ENCODE measurements around the gene MUSTN1. TPM values are rescaled to one million over a fixed set of nuclear protein-coding genes. Genes with fewer than 3 reads are reported as not detected.

MUSTN1 gene
- total RNA-seq, 5 donors from 2014 or later (not counting 1 experiment from before 2014, with no cell fraction given), result 1.6 to 10.2 (median 4.1) TPM

- Mint-ChIP-seq H3K4me3 (no peak overlapping the region), H3K27me3 (no peaks in the 10 kb centered on the region), H3K36me3 (no peaks in the 10 kb centered on the region), H3K27ac (no peak overlapping the region), H3K4me1 (no peaks in the 10 kb centered on the region), H3K9me3 (no peaks in the 10 kb centered on the region)
- DNase-seq (no peak), ATAC-seq (replicated peaks in 1 of 4) (no peak)
- ChIA-PET POLR2A (no interaction called here), CTCF (no interaction called here)
- Histone ChIP-seq H3K4me1 (ENCODE audit: control insufficient read depth in 1 of 2, extremely low read depth in 1 of 2, insufficient read depth in 2 of 2, low read length in 2 of 2) (no peaks in the 10 kb centered on the region), H3K4me3 (ENCODE audit: control insufficient read depth in 1 of 2, extremely low read depth in 1 of 2, low read length in 1 of 2) (no peak overlapping the region), H3K9me3 (no peaks in the 10 kb centered on the region), H3K27ac (ENCODE audit: low read length) (no peak overlapping the region), H3K36me3 (ENCODE audit: control insufficient read depth in 2 of 2, extremely low read depth in 1 of 2, insufficient read depth in 1 of 2, low read length in 1 of 2) (no peaks in the 10 kb centered on the region), H3K27me3 (replicated peaks in 1 of 2; ENCODE audit: control insufficient read depth in 2 of 2, extremely low read depth in 1 of 2, insufficient read depth in 2 of 2, low read length in 1 of 2) (peaks cover 0 to 21% of the 10 kb centered on the region in 2 experiments)
- 75% methylated on average over 5 of the region's 9 CpGs for WGBS (ENCODE audit: insufficient coverage)
These were observed 38.4 kb downstream of the MUSTN1 start for GRCh38 chr3:52796411-52796810.

GRCh38 chr3:52795298-52795900, 39.4 kb downstream of the MUSTN1 start:
- Mint-ChIP-seq H3K36me3 (no peaks in the 10 kb centered on the region), H3K4me3 (no peak overlapping the region), H3K27me3 (no peaks in the 10 kb centered on the region), H3K4me1 (no peaks in the 10 kb centered on the region), H3K9me3 (no peaks in the 10 kb centered on the region), H3K27ac (no peak overlapping the region)
- no peak for DNase-seq
- no peaks in the 10 kb centered on the region for H3K36me3 ChIP-seq (ENCODE audit: control insufficient read depth in 2 of 2, extremely low read depth in 1 of 2, insufficient read depth in 1 of 2, low read length in 1 of 2)
- ATAC-seq (replicated peaks in 1 of 4), result no peak
- ChIA-PET POLR2A (no interaction called here), CTCF (interaction anchor here in 1 of 2 donors (0.6 kb wide), 1 partner anchor 611 kb away, joined by 3 read pairs; no protein-coding TSS in a partner anchor)
- no peaks in the 10 kb centered on the region for H3K4me1 ChIP-seq (ENCODE audit: control insufficient read depth in 1 of 2, extremely low read depth in 1 of 2, insufficient read depth in 2 of 2, low read length in 2 of 2)
- H3K27me3 ChIP-seq (replicated peaks in 1 of 2; ENCODE audit: control insufficient read depth in 2 of 2, extremely low read depth in 1 of 2, insufficient read depth in 2 of 2, low read length in 1 of 2), result peaks cover 0 to 24% of the 10 kb centered on the region in 2 experiments
- WGBS (ENCODE audit: insufficient coverage), result 100% methylated on average over 1 of the region's 9 CpGs
- no peak overlapping the region for H3K27ac ChIP-seq (ENCODE audit: low read length)
- no peaks in the 10 kb centered on the region for H3K9me3 ChIP-seq
- no peak overlapping the region for H3K4me3 ChIP-seq (ENCODE audit: control insufficient read depth in 1 of 2, extremely low read depth in 1 of 2, low read length in 1 of 2)

- Mint-ChIP-seq H3K4me1 (no peaks in the 10 kb centered on the region), H3K36me3 (no peaks in the 10 kb centered on the region), H3K27me3 (no peaks in the 10 kb centered on the region), H3K4me3 (no peak within 1 kb of the TSS), H3K27ac (no peak within 1 kb of the TSS), H3K9me3 (no peaks in the 10 kb centered on the region)
- no peaks in the 10 kb centered on the region for H3K9me3 ChIP-seq
- H3K36me3 ChIP-seq (ENCODE audit: control insufficient read depth in 2 of 2, extremely low read depth in 1 of 2, insufficient read depth in 1 of 2, low read length in 1 of 2), result no peaks in the 10 kb centered on the region
- ChIA-PET POLR2A (no interaction called here), CTCF (no interaction called here)
- H3K4me3 ChIP-seq (ENCODE audit: control insufficient read depth in 1 of 2, extremely low read depth in 1 of 2, low read length in 1 of 2), result no peak within 1 kb of the TSS
- no peak for ATAC-seq (replicated peaks in 1 of 4)
- DNase-seq, result no peak
- no peak within 1 kb of the TSS for H3K27ac ChIP-seq (ENCODE audit: low read length)
- WGBS (ENCODE audit: insufficient coverage), result 76% methylated on average over 9 of the region's 10 CpGs
- H3K4me1 ChIP-seq (ENCODE audit: control insufficient read depth in 1 of 2, extremely low read depth in 1 of 2, insufficient read depth in 2 of 2, low read length in 2 of 2), result no peaks in the 10 kb centered on the region
- peaks cover 0 to 25% of the 10 kb centered on the region in 2 experiments for H3K27me3 ChIP-seq (replicated peaks in 1 of 2; ENCODE audit: control insufficient read depth in 2 of 2, extremely low read depth in 1 of 2, insufficient read depth in 2 of 2, low read length in 1 of 2)
These were observed 40.2 kb downstream of the MUSTN1 start, which contains the start of gene ITIH3 for GRCh38 chr3:52794612-52795099. Gene ITIH3, plus strand, starts transcription at chr3:52794796. Its CDS starts 8 bp downstream, at chr3:52794804.

GRCh38 chr3:52793702-52794611, 40.9 kb downstream of the MUSTN1 start:
- H3K4me3 ChIP-seq (ENCODE audit: control insufficient read depth in 1 of 2, extremely low read depth in 1 of 2, low read length in 1 of 2), result no peak overlapping the region
- Mint-ChIP-seq H3K27ac (no peak overlapping the region), H3K4me3 (no peak overlapping the region), H3K4me1 (no peaks in the 10 kb centered on the region), H3K9me3 (no peaks in the 10 kb centered on the region), H3K36me3 (no peaks in the 10 kb centered on the region), H3K27me3 (no peaks in the 10 kb centered on the region)
- H3K9me3 ChIP-seq, result no peaks in the 10 kb centered on the region
- H3K27ac ChIP-seq (ENCODE audit: low read length), result no peak overlapping the region
- H3K36me3 ChIP-seq (ENCODE audit: control insufficient read depth in 2 of 2, extremely low read depth in 1 of 2, insufficient read depth in 1 of 2, low read length in 1 of 2), result no peaks in the 10 kb centered on the region
- DNase-seq (no peak), ATAC-seq (replicated peaks in 1 of 4) (no peak)
- no peaks in the 10 kb centered on the region for H3K4me1 ChIP-seq (ENCODE audit: control insufficient read depth in 1 of 2, extremely low read depth in 1 of 2, insufficient read depth in 2 of 2, low read length in 2 of 2)
- H3K27me3 ChIP-seq (replicated peaks in 1 of 2; ENCODE audit: control insufficient read depth in 2 of 2, extremely low read depth in 1 of 2, insufficient read depth in 2 of 2, low read length in 1 of 2), result peaks cover 0 to 25% of the 10 kb centered on the region in 2 experiments
- ChIA-PET POLR2A (no interaction called here), CTCF (no interaction called here)
- WGBS (ENCODE audit: insufficient coverage), result 82% methylated on average over 7 of the region's 9 CpGs

- CTCF ChIA-PET, result no interaction called here
- H3K27ac ChIP-seq (ENCODE audit: low read length), result no peak overlapping the region
- no peaks in the 10 kb centered on the region for H3K4me1 ChIP-seq (ENCODE audit: control insufficient read depth in 1 of 2, extremely low read depth in 1 of 2, insufficient read depth in 2 of 2, low read length in 2 of 2)
- WGBS (ENCODE audit: insufficient coverage), result 85% methylated on average over 11 of the region's 18 CpGs
- Mint-ChIP-seq H3K4me1 (no peaks in the 10 kb centered on the region), H3K9me3 (no peaks in the 10 kb centered on the region), H3K36me3 (no peaks in the 10 kb centered on the region), H3K4me3 (no peak overlapping the region), H3K27ac (no peak overlapping the region), H3K27me3 (no peaks in the 10 kb centered on the region)
- no peak for ATAC-seq (replicated peaks in 1 of 4)
- no peaks in the 10 kb centered on the region for H3K9me3 ChIP-seq
- H3K27me3 ChIP-seq (replicated peaks in 1 of 2; ENCODE audit: control insufficient read depth in 2 of 2, extremely low read depth in 1 of 2, insufficient read depth in 2 of 2, low read length in 1 of 2), result peaks cover 0 to 25% of the 10 kb centered on the region in 2 experiments
- H3K4me3 ChIP-seq (ENCODE audit: control insufficient read depth in 1 of 2, extremely low read depth in 1 of 2, low read length in 1 of 2), result no peak overlapping the region
- no peak for DNase-seq
- POLR2A ChIA-PET, result no interaction called here
- H3K36me3 ChIP-seq (ENCODE audit: control insufficient read depth in 2 of 2, extremely low read depth in 1 of 2, insufficient read depth in 1 of 2, low read length in 1 of 2), result no peaks in the 10 kb centered on the region
These were observed 41.7 kb downstream of the MUSTN1 start for GRCh38 chr3:52792961-52793695.

- CTCF ChIA-PET, result no interaction called here
- no peak overlapping the region for H3K27ac ChIP-seq (ENCODE audit: low read length)
These were observed 42.4 kb downstream of the MUSTN1 start for GRCh38 chr3:52792413-52792812.

More at GRCh38 chr3:52792413-52792812, 42.4 kb downstream of the MUSTN1 start:
- Mint-ChIP-seq H3K4me3 (no peak overlapping the region), H3K27me3 (no peaks in the 10 kb centered on the region), H3K36me3 (no peaks in the 10 kb centered on the region), H3K9me3 (no peaks in the 10 kb centered on the region), H3K4me1 (no peaks in the 10 kb centered on the region), H3K27ac (no peak overlapping the region)
- H3K36me3 ChIP-seq (ENCODE audit: control insufficient read depth in 2 of 2, extremely low read depth in 1 of 2, insufficient read depth in 1 of 2, low read length in 1 of 2), result no peaks in the 10 kb centered on the region
- H3K4me1 ChIP-seq (ENCODE audit: control insufficient read depth in 1 of 2, extremely low read depth in 1 of 2, insufficient read depth in 2 of 2, low read length in 2 of 2), result no peaks in the 10 kb centered on the region
- H3K27me3 ChIP-seq (replicated peaks in 1 of 2; ENCODE audit: control insufficient read depth in 2 of 2, extremely low read depth in 1 of 2, insufficient read depth in 2 of 2, low read length in 1 of 2), result peaks cover 0 to 25% of the 10 kb centered on the region in 2 experiments
- ATAC-seq (replicated peaks in 1 of 4) (no peak), DNase-seq (no peak)
- POLR2A ChIA-PET, result no interaction called here
- WGBS (ENCODE audit: insufficient coverage), result 84% methylated on average over 6 of the region's 7 CpGs
- H3K9me3 ChIP-seq, result no peaks in the 10 kb centered on the region
- no peak overlapping the region for H3K4me3 ChIP-seq (ENCODE audit: control insufficient read depth in 1 of 2, extremely low read depth in 1 of 2, low read length in 1 of 2)
